Measurements from ENCODE around the gene CCDC57.

Gene CCDC57

DNA sequence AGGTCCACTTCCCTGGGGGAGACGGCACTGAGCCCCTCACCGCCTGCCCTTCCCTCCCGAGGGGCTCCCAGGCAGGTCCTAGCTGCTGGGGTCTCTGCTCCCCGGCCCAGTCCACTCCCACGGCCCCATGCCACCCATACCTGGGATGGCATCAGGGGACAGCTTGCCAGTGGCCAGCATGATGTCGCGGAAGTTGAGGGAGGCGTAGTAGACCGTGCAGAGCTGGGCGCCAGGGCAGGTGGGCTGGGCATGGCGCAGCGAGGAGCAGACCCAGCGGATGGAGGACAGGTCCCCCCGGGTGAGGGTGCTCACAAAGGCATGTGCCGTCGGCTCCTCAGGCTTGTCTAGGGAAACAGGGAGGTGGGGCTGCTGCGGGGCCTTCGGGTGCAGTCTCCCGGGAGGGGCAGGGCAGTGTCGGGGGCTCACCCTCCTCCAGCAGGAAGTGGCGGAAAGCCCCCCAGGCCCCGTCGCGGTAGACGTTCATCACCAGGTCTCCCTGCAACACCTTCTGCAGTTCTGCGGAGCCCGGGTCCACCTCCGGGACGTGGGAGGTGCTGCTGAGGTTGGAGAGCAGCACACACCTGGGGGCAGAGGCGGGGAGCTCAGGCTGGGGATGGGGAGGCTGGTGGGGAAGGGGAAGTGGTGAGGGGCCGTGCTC, 128.1 kb downstream of the CCDC57 start:
- TF ChIP-seq, protein P1, sequence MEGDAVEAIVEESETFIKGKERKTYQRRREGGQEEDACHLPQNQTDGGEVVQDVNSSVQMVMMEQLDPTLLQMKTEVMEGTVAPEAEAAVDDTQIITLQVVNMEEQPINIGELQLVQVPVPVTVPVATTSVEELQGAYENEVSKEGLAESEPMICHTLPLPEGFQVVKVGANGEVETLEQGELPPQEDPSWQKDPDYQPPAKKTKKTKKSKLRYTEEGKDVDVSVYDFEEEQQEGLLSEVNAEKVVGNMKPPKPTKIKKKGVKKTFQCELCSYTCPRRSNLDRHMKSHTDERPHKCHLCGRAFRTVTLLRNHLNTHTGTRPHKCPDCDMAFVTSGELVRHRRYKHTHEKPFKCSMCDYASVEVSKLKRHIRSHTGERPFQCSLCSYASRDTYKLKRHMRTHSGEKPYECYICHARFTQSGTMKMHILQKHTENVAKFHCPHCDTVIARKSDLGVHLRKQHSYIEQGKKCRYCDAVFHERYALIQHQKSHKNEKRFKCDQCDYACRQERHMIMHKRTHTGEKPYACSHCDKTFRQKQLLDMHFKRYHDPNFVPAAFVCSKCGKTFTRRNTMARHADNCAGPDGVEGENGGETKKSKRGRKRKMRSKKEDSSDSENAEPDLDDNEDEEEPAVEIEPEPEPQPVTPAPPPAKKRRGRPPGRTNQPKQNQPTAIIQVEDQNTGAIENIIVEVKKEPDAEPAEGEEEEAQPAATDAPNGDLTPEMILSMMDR (conservative IDR thresholded peaks at IDR 0.05; ENCODE audit: low read length), result no peak
- DNase-seq (ENCODE audit: low read depth), result no peak
- H3K4me3 ChIP-seq (ENCODE audit: low read length), result no peak overlapping the region

DNA sequence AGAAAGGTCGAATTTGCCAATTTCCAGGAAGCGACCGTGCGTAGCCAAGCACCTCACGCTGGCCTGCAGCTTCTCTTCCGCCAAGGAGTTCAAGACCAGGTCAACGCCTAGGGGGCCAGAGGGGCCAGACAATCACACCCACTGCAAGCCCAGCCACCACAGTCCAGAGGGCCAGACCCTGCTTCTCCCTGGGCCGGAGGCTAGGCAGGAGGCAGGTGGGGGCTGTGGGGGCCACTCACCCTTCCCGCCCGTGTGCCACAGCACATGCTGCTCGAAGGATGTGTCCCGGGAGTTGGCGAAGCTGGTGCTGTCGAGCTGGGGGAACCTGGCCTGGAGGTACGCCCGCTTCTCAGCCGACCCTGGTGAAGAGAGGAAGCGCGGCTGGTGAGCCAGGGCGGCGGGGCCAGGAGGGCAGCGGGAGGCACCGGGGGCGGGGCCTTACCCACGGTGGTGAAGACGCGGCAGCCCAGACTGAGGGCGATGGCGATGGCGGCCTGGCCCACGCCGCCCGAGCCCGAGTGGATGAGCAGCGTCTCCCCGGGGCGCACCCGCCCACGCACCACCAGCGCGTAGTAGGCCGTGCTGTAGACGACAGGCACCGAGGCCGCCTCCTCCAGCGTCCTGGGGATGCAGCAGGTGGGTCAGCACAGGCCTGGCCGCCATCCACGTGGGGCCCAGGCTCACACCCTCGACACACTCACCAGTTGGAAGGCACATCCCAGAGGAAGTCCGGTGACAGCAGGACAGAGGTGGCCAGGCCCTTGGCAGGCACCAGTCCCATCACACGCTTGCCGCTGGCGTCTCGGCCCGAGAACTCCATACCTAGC, 128.9 kb downstream of the CCDC57 start:
- no peak for DNase-seq (ENCODE audit: low read depth)
- TF ChIP-seq, protein P1 (conservative IDR thresholded peaks at IDR 0.05; ENCODE audit: low read length), result no peak
- no peak overlapping the region for H3K4me3 ChIP-seq (ENCODE audit: low read length)

DNA sequence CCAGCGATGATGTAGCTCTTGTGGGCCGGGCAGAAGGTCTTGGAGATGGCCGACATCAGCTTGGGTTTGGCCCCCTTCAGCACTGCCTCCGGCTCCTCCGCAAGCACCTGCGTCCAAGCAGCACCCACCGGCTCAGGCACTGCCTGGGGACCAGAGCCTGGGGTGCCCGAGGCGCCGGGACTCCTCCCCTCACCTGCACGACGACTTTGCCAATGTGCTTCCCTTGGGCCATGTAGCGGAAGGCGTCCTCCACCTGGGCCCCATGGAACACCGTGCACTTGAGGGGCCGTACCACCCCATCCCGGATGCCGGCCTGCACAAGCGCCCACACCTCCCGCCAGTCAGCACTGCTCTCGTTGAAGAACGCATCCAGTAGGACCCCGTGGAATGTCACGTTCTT, 129.6 kb downstream of the CCDC57 start:
- no peak overlapping the region for H3K4me3 ChIP-seq (ENCODE audit: low read length)
- no peak for DNase-seq (ENCODE audit: low read depth)
- TF ChIP-seq, protein P1 (conservative IDR thresholded peaks at IDR 0.05; ENCODE audit: low read length), result no peak

DNA sequence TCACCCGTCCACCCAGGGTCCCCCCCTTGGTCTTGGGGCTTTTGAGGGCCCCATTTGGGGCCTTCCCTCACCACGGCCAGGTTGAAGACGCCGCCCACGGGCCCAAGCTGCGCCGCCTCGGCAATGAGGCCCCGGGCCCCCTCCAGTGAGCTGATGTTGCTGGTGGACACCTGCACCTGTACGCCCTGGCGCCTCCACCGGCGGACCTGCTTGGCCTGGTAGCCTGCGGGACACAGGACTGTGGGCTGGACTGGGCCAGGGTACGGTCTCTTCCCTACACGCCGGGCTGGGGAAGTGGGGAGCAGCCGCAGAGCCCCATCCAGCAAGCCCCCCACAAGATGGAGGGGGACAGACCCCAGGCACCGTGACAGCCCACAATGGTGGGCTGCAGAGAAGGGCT, 130.2 kb downstream of the CCDC57 start:
- TF ChIP-seq, protein P1 (conservative IDR thresholded peaks at IDR 0.05; ENCODE audit: low read length), result no peak
- no peak for DNase-seq (ENCODE audit: low read depth)
- H3K4me3 ChIP-seq (ENCODE audit: low read length), result no peak overlapping the region

DNA sequence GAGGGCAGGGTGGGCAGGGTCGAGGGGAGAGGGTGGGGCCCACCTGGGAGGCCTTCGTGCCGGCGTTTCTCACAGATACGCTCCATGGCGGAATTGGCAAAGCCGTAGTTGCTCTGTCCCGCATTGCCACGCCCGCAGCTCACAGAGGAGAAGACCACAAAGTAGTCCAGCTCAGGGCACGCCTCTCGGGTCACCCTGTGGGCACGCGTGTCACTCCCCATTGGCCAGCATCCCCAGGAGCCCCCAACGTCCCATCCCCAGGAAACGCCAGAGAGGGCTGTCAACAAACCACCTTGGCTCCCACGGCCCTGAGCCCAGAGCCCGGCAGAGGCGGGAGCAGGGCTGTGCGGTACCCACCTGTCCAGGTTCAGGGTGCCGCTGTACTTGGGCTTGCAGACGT, 130.7 kb downstream of the CCDC57 start:
- TF ChIP-seq, protein P1 (conservative IDR thresholded peaks at IDR 0.05; ENCODE audit: low read length), result no peak
- no peak for DNase-seq (ENCODE audit: low read depth)
- H3K4me3 ChIP-seq (ENCODE audit: low read length), result no peak overlapping the region

DNA sequence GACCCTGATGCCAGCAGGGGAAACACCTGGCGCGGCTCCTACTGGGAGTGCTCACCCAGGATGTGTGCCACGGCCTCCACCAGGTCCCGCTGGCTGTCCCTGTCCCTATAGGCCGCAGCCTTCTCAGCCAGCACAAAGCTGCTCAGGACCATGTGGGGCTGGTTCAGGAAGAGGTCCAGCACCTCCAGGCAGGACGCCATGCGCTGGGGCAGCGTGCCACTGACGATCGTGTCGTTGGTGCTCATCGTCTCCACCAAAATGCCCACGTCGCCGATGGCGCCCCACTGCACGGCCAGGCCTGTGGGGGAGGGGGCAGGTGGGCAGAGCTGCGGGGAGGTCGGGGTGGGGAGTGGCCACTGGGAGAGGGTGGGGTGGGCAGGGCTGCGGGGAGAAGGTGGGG, 131.1 kb downstream of the CCDC57 start:
- TF ChIP-seq, protein P1 (conservative IDR thresholded peaks at IDR 0.05; ENCODE audit: low read length), result no peak
- H3K4me3 ChIP-seq (ENCODE audit: low read length), result no peak overlapping the region
- no peak for DNase-seq (ENCODE audit: low read depth)
